ENCODE measurements around the gene ACAD9. TPM values are rescaled to one million over a fixed set of nuclear protein-coding genes. Genes with fewer than 3 reads are reported as not detected.

Gene ACAD9
- total and polyA plus RNA-seq, 7 donors = 16.2 to 40.5 (median 32.3) TPM

DNA sequence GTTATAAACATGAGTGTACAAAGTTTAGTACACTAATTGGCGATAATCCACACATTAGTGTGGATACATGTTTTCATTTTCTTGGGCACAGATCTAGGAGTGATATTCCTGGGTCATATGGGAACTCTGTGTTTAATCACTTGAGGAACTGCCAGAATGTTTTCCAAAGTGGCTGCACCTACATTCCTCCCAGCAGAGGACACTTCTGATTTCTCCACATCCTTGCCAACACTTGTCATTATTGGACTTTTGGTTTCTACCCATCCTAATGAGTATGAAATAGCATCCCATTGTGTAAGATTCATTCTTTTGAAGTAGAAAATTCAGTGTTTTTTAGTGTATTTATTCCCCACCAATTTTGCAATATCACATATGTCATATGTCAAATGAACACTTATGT, 60.8 kb downstream of the ACAD9 start:
- no peak for DNase-seq
- H3K4me1 ChIP-seq = no peaks in the 10 kb centered on the region
- H3K4me3 ChIP-seq = no peak overlapping the region
- no peaks in the 10 kb centered on the region for H3K36me3 ChIP-seq
- H3K9me3 ChIP-seq = no peaks in the 10 kb centered on the region
- TF ChIP-seq POLR2AphosphoS5 (IDR thresholded peaks at IDR 0.05) (no peak), POLR2A (IDR thresholded peaks at IDR 0.05) (no peak), EP300 (IDR thresholded peaks at IDR 0.05) (no peak)
- TF ChIP-seq, protein P1, sequence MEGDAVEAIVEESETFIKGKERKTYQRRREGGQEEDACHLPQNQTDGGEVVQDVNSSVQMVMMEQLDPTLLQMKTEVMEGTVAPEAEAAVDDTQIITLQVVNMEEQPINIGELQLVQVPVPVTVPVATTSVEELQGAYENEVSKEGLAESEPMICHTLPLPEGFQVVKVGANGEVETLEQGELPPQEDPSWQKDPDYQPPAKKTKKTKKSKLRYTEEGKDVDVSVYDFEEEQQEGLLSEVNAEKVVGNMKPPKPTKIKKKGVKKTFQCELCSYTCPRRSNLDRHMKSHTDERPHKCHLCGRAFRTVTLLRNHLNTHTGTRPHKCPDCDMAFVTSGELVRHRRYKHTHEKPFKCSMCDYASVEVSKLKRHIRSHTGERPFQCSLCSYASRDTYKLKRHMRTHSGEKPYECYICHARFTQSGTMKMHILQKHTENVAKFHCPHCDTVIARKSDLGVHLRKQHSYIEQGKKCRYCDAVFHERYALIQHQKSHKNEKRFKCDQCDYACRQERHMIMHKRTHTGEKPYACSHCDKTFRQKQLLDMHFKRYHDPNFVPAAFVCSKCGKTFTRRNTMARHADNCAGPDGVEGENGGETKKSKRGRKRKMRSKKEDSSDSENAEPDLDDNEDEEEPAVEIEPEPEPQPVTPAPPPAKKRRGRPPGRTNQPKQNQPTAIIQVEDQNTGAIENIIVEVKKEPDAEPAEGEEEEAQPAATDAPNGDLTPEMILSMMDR (IDR thresholded peaks at IDR 0.05) = no peak
- WGBS, 2 donors = 88 to 97% methylated on average over 1 of the region's 1 CpG
- H3K27ac ChIP-seq = no peak overlapping the region
- intact Hi-C loops (cut with DNase I) = no loop called here
- peaks cover 0 to 4% (median 0%) of the 10 kb centered on the region in 3 donors for H3K27me3 ChIP-seq

GRCh38 chr3:128942161-128942952, 62.9 kb downstream of the ACAD9 start:
- no peaks in the 10 kb centered on the region for H3K36me3 ChIP-seq
- H3K4me1 ChIP-seq = no peaks in the 10 kb centered on the region
- no peaks in the 10 kb centered on the region for H3K9me3 ChIP-seq
- no peak for DNase-seq
- intact Hi-C loops (cut with DNase I) = no loop called here
- H3K27me3 ChIP-seq = no peaks in the 10 kb centered on the region
- 72 to 87% methylated on average over 15 of the region's 15 CpGs for WGBS, 2 donors
- no peak for TF ChIP-seq POLR2AphosphoS5 (IDR thresholded peaks at IDR 0.05)
- TF ChIP-seq POLR2A (IDR thresholded peaks at IDR 0.05) = no peak
- TF ChIP-seq EP300 (IDR thresholded peaks at IDR 0.05) = no peak
- TF ChIP-seq, protein P1 (IDR thresholded peaks at IDR 0.05) = no peak
- no peak overlapping the region for H3K27ac ChIP-seq
- H3K4me3 ChIP-seq = no peak overlapping the region

DNA sequence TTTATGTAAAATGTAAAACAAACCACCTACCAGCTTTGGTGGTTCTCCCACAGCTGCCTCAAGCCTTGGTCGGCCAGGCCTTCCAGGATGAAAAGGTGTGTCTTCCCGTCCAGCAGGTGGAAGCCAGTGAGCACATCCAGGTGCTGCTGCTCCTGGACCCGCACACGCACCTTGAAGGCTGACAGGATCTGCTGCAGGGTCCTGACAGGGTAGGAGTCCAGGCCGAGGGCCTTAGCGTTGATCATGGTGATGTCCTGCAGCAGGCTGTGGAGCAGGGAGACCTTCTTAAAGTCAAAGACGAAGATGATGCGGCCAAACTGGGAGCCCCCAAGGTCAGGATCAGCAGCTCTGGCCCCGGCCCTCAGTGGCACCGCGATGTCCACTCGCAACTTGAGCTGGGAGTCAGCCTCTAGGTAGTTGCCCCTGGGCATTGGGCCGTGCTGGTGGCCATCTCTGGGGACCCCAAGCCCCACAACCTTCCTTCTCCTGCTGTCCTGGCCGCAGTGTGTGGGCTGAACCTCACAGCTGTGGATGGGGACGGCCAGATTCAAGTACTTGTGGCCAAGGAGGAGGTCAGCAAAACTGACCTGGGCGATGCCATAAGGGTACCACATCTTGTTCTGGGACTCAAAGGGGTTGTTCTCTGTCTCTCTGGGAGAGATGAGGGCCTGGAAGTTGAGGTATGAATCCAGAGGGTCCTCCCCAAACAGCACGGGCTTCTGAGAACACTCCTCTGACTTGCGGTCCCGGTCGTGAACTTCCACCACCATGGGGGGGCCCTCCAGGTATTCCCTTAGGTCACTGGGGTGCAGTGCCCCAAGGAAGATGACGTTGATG, 65.8 kb downstream of the ACAD9 start:
- H3K4me1 ChIP-seq = no peaks in the 10 kb centered on the region
- no peaks in the 10 kb centered on the region for H3K27me3 ChIP-seq
- H3K27ac ChIP-seq = no peak overlapping the region
- 92% methylated on average over 21 of the region's 21 CpGs for WGBS, 2 donors
- no peak for DNase-seq
- H3K9me3 ChIP-seq = no peaks in the 10 kb centered on the region
- intact Hi-C loops (cut with DNase I) = no loop called here
- TF ChIP-seq, protein P1 (IDR thresholded peaks at IDR 0.05) = no peak
- TF ChIP-seq EP300 (IDR thresholded peaks at IDR 0.05) (no peak), POLR2A (IDR thresholded peaks at IDR 0.05) (no peak), POLR2AphosphoS5 (IDR thresholded peaks at IDR 0.05) (no peak)
- no peaks in the 10 kb centered on the region for H3K36me3 ChIP-seq
- no peak overlapping the region for H3K4me3 ChIP-seq

GRCh38 chr3:128945878-128946175, 66.4 kb downstream of the ACAD9 start:
- H3K27me3 ChIP-seq = no peaks in the 10 kb centered on the region
- DNase-seq = no peak
- H3K4me1 ChIP-seq = no peaks in the 10 kb centered on the region
- no peak overlapping the region for H3K4me3 ChIP-seq
- H3K36me3 ChIP-seq = no peaks in the 10 kb centered on the region
- TF ChIP-seq EP300 (IDR thresholded peaks at IDR 0.05) (no peak), POLR2AphosphoS5 (IDR thresholded peaks at IDR 0.05) (no peak), POLR2A (IDR thresholded peaks at IDR 0.05) (no peak)
- TF ChIP-seq, protein P1 (IDR thresholded peaks at IDR 0.05) = no peak
- WGBS, 2 donors = 81% methylated on average over 3 of the region's 3 CpGs
- H3K27ac ChIP-seq = no peak overlapping the region
- intact Hi-C loops (cut with DNase I) = no loop called here
- no peaks in the 10 kb centered on the region for H3K9me3 ChIP-seq

Data from sigmoid colon (tissue), 7 donors.